SU-DHL-6 (cell line): ENCODE data around the gene METTL24.

Experiments
- EZH2phosphoT487 ChIP-seq: fragments of 200-600 bp; sonication (generic), shearing (Covaris generic); conservative IDR thresholded peaks from 2 replicates; pipeline ENCODE4 v1.6.1; 2018; ENCODE audit warnings: mild to moderate bottlenecking, antibody characterized with exemption, low read length, moderate library complexity, mixed read lengths
- TF ChIP-seq, protein P1 (sequence below): fragments of 200-600 bp; sonication (generic); IDR thresholded peaks from one replicate; pipeline ENCODE4 v1.5.1; 2017; ENCODE audit warnings: antibody characterized with exemption, mild to moderate bottlenecking, low read length, moderate library complexity; ENCODE audit not compliant: insufficient read depth, poor library complexity, severe bottlenecking

DNA sequence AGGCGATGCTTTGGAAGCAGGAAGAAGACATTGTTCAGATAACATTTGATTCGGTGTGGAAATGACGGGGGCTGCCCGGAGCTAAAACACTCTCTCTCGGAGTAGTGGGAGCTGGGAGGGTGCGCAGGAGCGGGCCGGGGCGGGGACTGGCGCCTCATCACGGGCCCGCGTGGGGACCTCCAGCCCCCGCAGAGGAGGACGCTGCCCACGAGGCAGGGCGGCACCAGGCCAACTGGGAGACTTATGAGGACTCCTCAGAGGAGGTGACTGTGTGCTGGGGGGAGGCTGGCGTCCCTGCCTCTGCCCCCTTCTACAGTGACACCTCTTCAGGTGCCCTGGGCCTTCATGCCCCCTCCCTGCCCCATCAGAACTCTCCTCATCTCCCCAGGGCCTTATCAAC lies 42.1 kb upstream of the METTL24 start:
- TF ChIP-seq, protein P1, sequence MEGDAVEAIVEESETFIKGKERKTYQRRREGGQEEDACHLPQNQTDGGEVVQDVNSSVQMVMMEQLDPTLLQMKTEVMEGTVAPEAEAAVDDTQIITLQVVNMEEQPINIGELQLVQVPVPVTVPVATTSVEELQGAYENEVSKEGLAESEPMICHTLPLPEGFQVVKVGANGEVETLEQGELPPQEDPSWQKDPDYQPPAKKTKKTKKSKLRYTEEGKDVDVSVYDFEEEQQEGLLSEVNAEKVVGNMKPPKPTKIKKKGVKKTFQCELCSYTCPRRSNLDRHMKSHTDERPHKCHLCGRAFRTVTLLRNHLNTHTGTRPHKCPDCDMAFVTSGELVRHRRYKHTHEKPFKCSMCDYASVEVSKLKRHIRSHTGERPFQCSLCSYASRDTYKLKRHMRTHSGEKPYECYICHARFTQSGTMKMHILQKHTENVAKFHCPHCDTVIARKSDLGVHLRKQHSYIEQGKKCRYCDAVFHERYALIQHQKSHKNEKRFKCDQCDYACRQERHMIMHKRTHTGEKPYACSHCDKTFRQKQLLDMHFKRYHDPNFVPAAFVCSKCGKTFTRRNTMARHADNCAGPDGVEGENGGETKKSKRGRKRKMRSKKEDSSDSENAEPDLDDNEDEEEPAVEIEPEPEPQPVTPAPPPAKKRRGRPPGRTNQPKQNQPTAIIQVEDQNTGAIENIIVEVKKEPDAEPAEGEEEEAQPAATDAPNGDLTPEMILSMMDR = no peak
- TF ChIP-seq EZH2phosphoT487 = no peak
